ENCODE results near the gene MBD2. TPM values are rescaled to one million over a fixed set of nuclear protein-coding genes. Genes with fewer than 3 reads are reported as not detected.
"Not testable (repeated sequence)": the region's sequence is repeated elsewhere in the genome, so short reads cannot be mapped to it uniquely, and the experiment has no call there.

The MBD2 gene
- total and polyA plus RNA-seq, 7 donors: 16.0 to 44.7 (median 26.9) TPM

- Histone ChIP-seq H3K27me3 (ENCODE audit: insufficient read depth in 3 of 3, low read length in 2 of 3) (no peaks in the 10 kb centered on the region), H3K4me3 (no peak overlapping the region), H3K36me3 (ENCODE audit: insufficient read depth in 1 of 2, low read depth in 1 of 2) (no peaks in the 10 kb centered on the region), H3K9me3 (no peaks in the 10 kb centered on the region), H3K27ac (no peak overlapping the region), H3K4me1 (no peaks in the 10 kb centered on the region)
- ATAC-seq: no peak
- intact Hi-C loops (cut with DNase I): loop anchor here (5.0 to 10.0 kb wide), 2 partner anchors 428 to 561 kb away; no protein-coding TSS in a partner anchor
- DNase-seq: no peak
- no peak for TF ChIP-seq CTCF (IDR thresholded peaks at IDR 0.05)
- WGBS, 3 donors: 49 to 53% (median 52%) methylated on average over 3 of the region's 3 CpGs
Observed at GRCh38 chr18:54125429-54125828, 99.0 kb downstream of the MBD2 start.

GRCh38 chr18:54123720-54124440 is 100.6 kb downstream of the MBD2 start:
- H3K9me3 ChIP-seq; ATAC-seq; DNase-seq; H3K4me1 ChIP-seq; H3K4me3 ChIP-seq; H3K27me3 ChIP-seq (ENCODE audit: insufficient read depth in 3 of 3, low read length in 2 of 3); H3K36me3 ChIP-seq (ENCODE audit: insufficient read depth in 1 of 2, low read depth in 1 of 2); H3K27ac ChIP-seq: not testable (repeated sequence)
- intact Hi-C loops (cut with DNase I): loop anchor here in 1 of 2 donors (10.0 kb wide), 1 partner anchor 559 kb away; no protein-coding TSS in a partner anchor
- WGBS, 3 donors: 67 to 78% (median 71%) methylated on average over 4 of the region's 4 CpGs

- DNase-seq (no peak), ATAC-seq (peak in 3 of 4 donors; percentile 37 to 78 (median 55))
Observed at GRCh38 chr18:54119524-54120019, 104.9 kb downstream of the MBD2 start.

GRCh38 chr18:54117853-54118773 is 106.4 kb downstream of the MBD2 start:
- no peak for TF ChIP-seq CTCF (IDR thresholded peaks at IDR 0.05)
- DNase-seq (no peak), ATAC-seq (no peak)
- 46 to 56% (median 49%) methylated on average over 9 of the region's 9 CpGs for WGBS, 3 donors
- Histone ChIP-seq H3K4me3 (no peak overlapping the region), H3K27me3 (ENCODE audit: insufficient read depth in 3 of 3, low read length in 2 of 3) (no peaks in the 10 kb centered on the region), H3K4me1 (no peaks in the 10 kb centered on the region), H3K36me3 (ENCODE audit: insufficient read depth in 1 of 2, low read depth in 1 of 2) (no peaks in the 10 kb centered on the region), H3K27ac (no peak overlapping the region), H3K9me3 (no peaks in the 10 kb centered on the region)
- intact Hi-C loops (cut with DNase I): loop anchor here (2.0 to 10.0 kb wide), 4 partner anchors 213 to 553 kb away; no protein-coding TSS in a partner anchor

More at GRCh38 chr18:54119524-54120019, 104.9 kb downstream of the MBD2 start:
- no peak overlapping the region for H3K27ac ChIP-seq
- TF ChIP-seq CTCF (IDR thresholded peaks at IDR 0.05): peak; percentile 75
- no peaks in the 10 kb centered on the region for H3K9me3 ChIP-seq
- no peak overlapping the region for H3K4me3 ChIP-seq
- 19 to 22% (median 19%) methylated on average over 6 of the region's 6 CpGs for WGBS, 3 donors
- H3K36me3 ChIP-seq (ENCODE audit: insufficient read depth in 1 of 2, low read depth in 1 of 2): no peaks in the 10 kb centered on the region
- intact Hi-C loops (cut with DNase I): loop anchor here (2.0 to 10.0 kb wide), 4 partner anchors 215 to 555 kb away; no protein-coding TSS in a partner anchor
- H3K27me3 ChIP-seq (ENCODE audit: insufficient read depth in 3 of 3, low read length in 2 of 3): no peaks in the 10 kb centered on the region
- H3K4me1 ChIP-seq: no peaks in the 10 kb centered on the region

All from psoas muscle (tissue), 8 donors.